ENCODE measurements around the gene BARHL2.
A peak's percentile ranks its signal among the peaks of the same experiment; 100 is the strongest.

Gene BARHL2

GRCh38 chr1:90728502-90729287 lies 11.6 kb upstream of the BARHL2 start:
- peak overlapping the region; percentile 78 for H3K27ac Mint-ChIP-seq
- peaks cover 88% of the 10 kb centered on the region for H3K27me3 Mint-ChIP-seq
- no peak overlapping the region for H3K4me3 Mint-ChIP-seq
- no peak for DNase-seq
- peaks cover 6% of the 10 kb centered on the region for H3K9me3 Mint-ChIP-seq
- H3K4me1 Mint-ChIP-seq, result peaks cover 41% of the 10 kb centered on the region
- H3K36me3 Mint-ChIP-seq, result peaks cover 20% of the 10 kb centered on the region
- CTCF ChIA-PET, result interaction anchor here (1.2 to 3.3 kb wide), 3 partner anchors 26 to 437 kb away, joined by 3 to 25 read pairs (median 3); no protein-coding TSS in a partner anchor

- CTCF ChIA-PET, result interaction anchor here (0.6 to 1.2 kb wide), 2 partner anchors 107 to 283 kb away, joined by 3 read pairs; no protein-coding TSS in a partner anchor
- H3K27ac Mint-ChIP-seq, result peak overlapping the region; percentile 78
- H3K4me1 Mint-ChIP-seq, result peaks cover 44% of the 10 kb centered on the region
- DNase-seq, result no peak
- peaks cover 93% of the 10 kb centered on the region for H3K27me3 Mint-ChIP-seq
- H3K4me3 Mint-ChIP-seq, result no peak overlapping the region
- peaks cover 6% of the 10 kb centered on the region for H3K9me3 Mint-ChIP-seq
- peaks cover 20% of the 10 kb centered on the region for H3K36me3 Mint-ChIP-seq
Observed at GRCh38 chr1:90727917-90728501, 10.9 kb upstream of the BARHL2 start.

DNA sequence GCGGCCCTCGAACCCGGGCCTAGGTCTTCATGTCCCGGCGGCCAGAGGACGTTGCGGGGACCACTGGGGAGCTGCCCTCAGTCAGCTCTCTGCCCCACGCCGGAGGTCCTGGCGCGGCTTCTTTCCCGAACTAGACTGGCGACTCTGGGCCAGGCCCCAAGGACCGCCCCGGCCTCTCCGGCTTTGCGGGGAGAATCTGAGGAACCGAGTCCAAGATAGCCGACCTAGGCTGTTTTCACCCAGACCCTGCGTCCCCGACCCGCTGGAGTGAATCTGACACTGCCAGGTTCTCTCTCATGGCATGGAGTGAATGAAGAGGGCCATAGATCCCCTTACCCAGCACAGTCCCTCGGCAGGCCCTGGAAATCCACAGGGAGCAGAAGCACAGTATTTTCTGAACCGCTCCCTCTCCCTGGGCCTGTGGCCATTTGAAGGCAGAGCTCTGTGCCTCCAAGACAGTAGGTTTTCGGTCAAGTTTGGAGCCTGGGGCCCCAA lies 9.9 kb upstream of the BARHL2 start:
- CTCF ChIA-PET, result interaction anchor here (0.6 kb wide), 1 partner anchor 108 kb away, joined by 3 read pairs; no protein-coding TSS in a partner anchor
- Mint-ChIP-seq H3K4me1 (peaks cover 44% of the 10 kb centered on the region), H3K27ac (no peak overlapping the region)

GRCh38 chr1:90726425-90726985 lies 9.4 kb upstream of the BARHL2 start:
- CTCF ChIA-PET, result interaction anchor here (0.9 to 1.1 kb wide), 2 partner anchors 401 to 440 kb away, joined by 3 to 5 read pairs; no protein-coding TSS in a partner anchor
- H3K4me1 Mint-ChIP-seq, result peaks cover 45% of the 10 kb centered on the region
- H3K9me3 Mint-ChIP-seq, result peaks cover 6% of the 10 kb centered on the region
- H3K27ac Mint-ChIP-seq, result peak overlapping the region; percentile 76
- DNase-seq, result no peak
- H3K36me3 Mint-ChIP-seq, result peaks cover 20% of the 10 kb centered on the region
- peak overlapping the region; percentile 59 for H3K4me3 Mint-ChIP-seq
- peaks cover 98% of the 10 kb centered on the region for H3K27me3 Mint-ChIP-seq

More for the DNA sequence above, 9.9 kb upstream of the BARHL2 start:
- Mint-ChIP-seq H3K36me3 (peaks cover 20% of the 10 kb centered on the region), H3K9me3 (peaks cover 6% of the 10 kb centered on the region), H3K27me3 (peaks cover 97% of the 10 kb centered on the region), H3K4me3 (no peak overlapping the region)
- DNase-seq, result no peak

- no peak for DNase-seq
Observed at GRCh38 chr1:90725657-90726424, 8.7 kb upstream of the BARHL2 start.

GRCh38 chr1:90724926-90725656 lies 8.0 kb upstream of the BARHL2 start:
- H3K36me3 Mint-ChIP-seq, result peaks cover 22% of the 10 kb centered on the region
- H3K27ac Mint-ChIP-seq, result peak overlapping the region; percentile 76
- H3K9me3 Mint-ChIP-seq, result peaks cover 6% of the 10 kb centered on the region
- CTCF ChIA-PET, result interaction anchor here (1.1 to 1.3 kb wide), 3 partner anchors 14 to 441 kb away, joined by 4 to 5 read pairs (median 4); no protein-coding TSS in a partner anchor
- DNase-seq, result no peak
- H3K4me1 Mint-ChIP-seq, result peaks cover 41% of the 10 kb centered on the region
- peak overlapping the region; percentile 35 for H3K4me3 Mint-ChIP-seq
- peaks cover 99% of the 10 kb centered on the region for H3K27me3 Mint-ChIP-seq

More at GRCh38 chr1:90725657-90726424, 8.7 kb upstream of the BARHL2 start:
- H3K4me3 Mint-ChIP-seq, result peak overlapping the region; percentile 59
- peak overlapping the region; percentile 76 for H3K27ac Mint-ChIP-seq
- peaks cover 6% of the 10 kb centered on the region for H3K9me3 Mint-ChIP-seq
- H3K27me3 Mint-ChIP-seq, result peaks cover 99% of the 10 kb centered on the region
- H3K4me1 Mint-ChIP-seq, result peaks cover 48% of the 10 kb centered on the region
- CTCF ChIA-PET, result interaction anchor here (0.9 to 1.1 kb wide), 2 partner anchors 402 to 441 kb away, joined by 3 to 5 read pairs; no protein-coding TSS in a partner anchor
- H3K36me3 Mint-ChIP-seq, result peaks cover 20% of the 10 kb centered on the region

DNA sequence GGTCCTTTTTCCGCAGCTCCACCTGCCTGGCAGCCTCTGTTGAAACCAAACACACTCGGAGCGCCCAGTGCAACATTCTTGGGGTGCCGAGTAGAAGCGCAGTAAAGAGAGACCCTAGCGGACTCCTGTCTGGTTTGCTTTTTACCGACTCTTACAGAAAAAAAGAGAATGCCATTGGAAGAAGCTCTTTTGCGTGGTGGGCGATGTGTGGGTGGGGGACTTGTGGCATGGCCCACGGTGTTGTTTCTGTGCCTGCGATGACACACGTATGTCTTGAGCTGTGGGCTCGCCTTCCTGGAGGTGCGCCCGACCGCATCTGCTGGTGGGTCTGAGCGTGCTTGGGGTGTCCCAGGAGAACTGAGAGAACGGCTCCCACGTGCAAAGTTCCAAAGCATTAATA lies 7.3 kb upstream of the BARHL2 start:
- peaks cover 17% of the 10 kb centered on the region for H3K36me3 Mint-ChIP-seq
- H3K9me3 Mint-ChIP-seq, result peaks cover 6% of the 10 kb centered on the region
- CTCF ChIA-PET, result interaction anchor here (1.1 to 1.3 kb wide), 2 partner anchors 14 to 19 kb away, joined by 4 read pairs; no protein-coding TSS in a partner anchor
- no peak for DNase-seq
- H3K4me1 Mint-ChIP-seq, result peaks cover 37% of the 10 kb centered on the region
- H3K4me3 Mint-ChIP-seq, result peak overlapping the region; percentile 5
- peak overlapping the region; percentile 66 for H3K27ac Mint-ChIP-seq
- H3K27me3 Mint-ChIP-seq, result peaks cover 99% of the 10 kb centered on the region

GRCh38 chr1:90723590-90724108 lies 6.5 kb upstream of the BARHL2 start:
- no peak for DNase-seq
- Mint-ChIP-seq H3K27ac (peak overlapping the region; percentile 66), H3K36me3 (peaks cover 23% of the 10 kb centered on the region), H3K4me3 (peak overlapping the region; percentile 29), H3K9me3 (peaks cover 6% of the 10 kb centered on the region), H3K4me1 (peaks cover 40% of the 10 kb centered on the region), H3K27me3 (peaks cover 99% of the 10 kb centered on the region)
- CTCF ChIA-PET, result interaction anchor here (1.1 to 1.3 kb wide), 2 partner anchors 13 to 18 kb away, joined by 4 read pairs; no protein-coding TSS in a partner anchor

- no peak for DNase-seq
- peak overlapping the region; percentile 29 for H3K4me3 Mint-ChIP-seq
- peaks cover 37% of the 10 kb centered on the region for H3K4me1 Mint-ChIP-seq
- H3K36me3 Mint-ChIP-seq, result peaks cover 23% of the 10 kb centered on the region
- CTCF ChIA-PET, result interaction anchor here (1.8 to 2.6 kb wide), 4 partner anchors 8 to 443 kb away, joined by 6 to 35 read pairs (median 12); no protein-coding TSS in a partner anchor
- peaks cover 6% of the 10 kb centered on the region for H3K9me3 Mint-ChIP-seq
- H3K27ac Mint-ChIP-seq, result peak overlapping the region; percentile 43
- peaks cover 99% of the 10 kb centered on the region for H3K27me3 Mint-ChIP-seq
Observed at GRCh38 chr1:90722874-90723589, 5.9 kb upstream of the BARHL2 start.

GRCh38 chr1:90721210-90722194 lies 4.4 kb upstream of the BARHL2 start:
- Mint-ChIP-seq H3K36me3 (peaks cover 23% of the 10 kb centered on the region), H3K4me3 (peak overlapping the region; percentile 7), H3K4me1 (peaks cover 38% of the 10 kb centered on the region), H3K27me3 (peaks cover 99% of the 10 kb centered on the region), H3K9me3 (peaks cover 6% of the 10 kb centered on the region), H3K27ac (peak overlapping the region; percentile 20)
- peak; percentile 70 for DNase-seq
- CTCF ChIA-PET, result interaction anchor here (0.6 to 2.6 kb wide), 21 partner anchors 9 to 660 kb away, joined by 3 to 35 read pairs (median 3); no protein-coding TSS in a partner anchor

DNA sequence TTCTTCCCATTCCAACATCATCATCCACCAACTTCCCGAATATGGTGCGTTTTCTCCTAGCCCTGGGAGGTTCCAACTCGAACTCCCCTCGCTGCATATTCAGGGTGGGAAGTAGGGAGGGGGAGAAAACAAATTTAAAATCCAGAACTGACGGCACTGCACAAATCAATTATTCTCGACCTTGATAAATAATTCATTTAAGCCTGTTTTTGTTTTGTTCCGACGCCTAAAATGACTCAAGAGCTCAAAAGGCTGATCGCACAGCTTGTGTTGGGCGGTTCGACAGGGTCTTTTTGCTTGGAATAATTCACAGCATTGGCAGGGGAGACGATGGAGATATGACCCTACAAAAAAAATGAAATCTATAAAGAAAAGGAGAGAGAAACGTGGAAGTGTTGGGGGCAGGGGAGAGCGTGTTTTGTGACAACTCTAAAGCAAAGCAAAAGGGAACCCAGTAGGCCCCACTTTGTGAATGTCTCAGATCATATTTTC lies 3.1 kb upstream of the BARHL2 start:
- DNase-seq, result no peak
- CTCF ChIA-PET, result interaction anchor here (1.0 to 2.2 kb wide), 4 partner anchors 10 to 306 kb away, joined by 3 to 6 read pairs (median 4); no protein-coding TSS in a partner anchor
- H3K36me3 Mint-ChIP-seq, result peaks cover 17% of the 10 kb centered on the region
- peaks cover 27% of the 10 kb centered on the region for H3K4me1 Mint-ChIP-seq
- H3K27me3 Mint-ChIP-seq, result peaks cover 99% of the 10 kb centered on the region
- H3K4me3 Mint-ChIP-seq, result no peak overlapping the region
- H3K27ac Mint-ChIP-seq, result peak overlapping the region; percentile 38
- H3K9me3 Mint-ChIP-seq, result no peaks in the 10 kb centered on the region
